ENCODE data around the gene INSC. TPM values are rescaled to one million over a fixed set of nuclear protein-coding genes. Genes with fewer than 3 reads are reported as not detected.
"Not testable (repeated sequence)": the region's sequence is repeated elsewhere in the genome, so short reads cannot be mapped to it uniquely, and the experiment has no call there.

The INSC gene
- total RNA-seq, result 10 to 100 TPM in 1 of 4 donors, 1 to 10 TPM in 3; 1.3 to 11.4 (median 2.6) TPM

- H3K27ac ChIP-seq, result peak within 1 kb of the TSS in 3 of 4 donors; percentile 8 to 68 (median 24)
- H3K4me3 ChIP-seq, result peak within 1 kb of the TSS in 1 of 2 donors; percentile 47
These were observed at the start of gene INSC for GRCh38 chr11:15114501-15115475. INSC (plus strand) TSS chr11:15114923; CDS start chr11:15149175, 34,252 bp downstream.

GRCh38 chr11:15069751-15070150, 45.0 kb upstream of the INSC start:
- H3K27ac ChIP-seq, H3K9me3 ChIP-seq, ATAC-seq, H3K36me3 ChIP-seq, H3K4me3 ChIP-seq: not testable (repeated sequence)
- H3K27me3 ChIP-seq, result peaks cover 45% of the 10 kb centered on the region
- H3K4me1 ChIP-seq, result peaks cover 0 to 20% (median 19%) of the 10 kb centered on the region in 3 donors
- WGBS, 2 donors (ENCODE audit: low coverage in 1 of 2), result 84 to 95% methylated on average over 7 of the region's 7 CpGs

More at GRCh38 chr11:15114501-15115475, at the start of gene INSC:
- Histone ChIP-seq H3K27me3 (peaks cover 26% of the 10 kb centered on the region), H3K9me3 (no peaks in the 10 kb centered on the region), H3K36me3 (no peaks in the 10 kb centered on the region), H3K4me1 (peaks cover 0 to 19% (median 0%) of the 10 kb centered on the region in 3 donors)
- 20 to 80% methylated on average over 2 to 10 of the region's 50 CpGs for WGBS, 2 donors (ENCODE audit: low coverage in 1 of 2)
- no peak for ATAC-seq
- TF ChIP-seq POLR2A (IDR thresholded peaks at IDR 0.05) (no peak), EP300 (IDR thresholded peaks at IDR 0.05) (no peak), POLR2AphosphoS5 (IDR thresholded peaks at IDR 0.05) (no peak), CTCF (IDR thresholded peaks at IDR 0.05) (no peak)

GRCh38 chr11:15071556-15072255, 43.0 kb upstream of the INSC start:
- 86 to 88% methylated on average over 1 to 10 of the region's 32 CpGs for WGBS, 2 donors (ENCODE audit: low coverage in 1 of 2)
- no peak overlapping the region for H3K4me3 ChIP-seq
- TF ChIP-seq POLR2A (IDR thresholded peaks at IDR 0.05) (no peak), POLR2AphosphoS5 (IDR thresholded peaks at IDR 0.05) (no peak), EP300 (IDR thresholded peaks at IDR 0.05) (no peak), CTCF (IDR thresholded peaks at IDR 0.05) (no peak)
- H3K36me3 ChIP-seq, result no peaks in the 10 kb centered on the region
- peaks cover 0 to 9% (median 0%) of the 10 kb centered on the region in 3 donors for H3K9me3 ChIP-seq
- peaks cover 0 to 23% (median 20%) of the 10 kb centered on the region in 3 donors for H3K4me1 ChIP-seq
- no peak overlapping the region for H3K27ac ChIP-seq
- H3K27me3 ChIP-seq, result peaks cover 59% of the 10 kb centered on the region
- no peak for ATAC-seq

- Histone ChIP-seq H3K27ac (no peak overlapping the region), H3K36me3 (no peaks in the 10 kb centered on the region), H3K9me3 (peaks cover 0 to 9% (median 0%) of the 10 kb centered on the region in 3 donors), H3K27me3 (peaks cover 59% of the 10 kb centered on the region), H3K4me1 (peaks cover 0 to 23% (median 20%) of the 10 kb centered on the region in 3 donors), H3K4me3 (no peak overlapping the region)
- 79 to 92% methylated on average over 4 to 12 of the region's 23 CpGs for WGBS, 2 donors (ENCODE audit: low coverage in 1 of 2)
- no peak for ATAC-seq
- TF ChIP-seq POLR2A (IDR thresholded peaks at IDR 0.05) (no peak), POLR2AphosphoS5 (IDR thresholded peaks at IDR 0.05) (no peak), EP300 (IDR thresholded peaks at IDR 0.05) (no peak), CTCF (IDR thresholded peaks at IDR 0.05) (no peak)
These were observed 42.1 kb upstream of the INSC start for GRCh38 chr11:15072551-15073143.

Measured in gastroesophageal sphincter (tissue), 4 donors.